ENCODE measurements around the gene SCAP. TPM values are rescaled to one million over a fixed set of nuclear protein-coding genes. Genes with fewer than 3 reads are reported as not detected.

SCAP gene
- total and polyA plus RNA-seq, 2 of the 13 experiments (the other 11 are each of a cell fraction or from before 2014, with no cell fraction given): 40.4 to 53.3 TPM

DNA sequence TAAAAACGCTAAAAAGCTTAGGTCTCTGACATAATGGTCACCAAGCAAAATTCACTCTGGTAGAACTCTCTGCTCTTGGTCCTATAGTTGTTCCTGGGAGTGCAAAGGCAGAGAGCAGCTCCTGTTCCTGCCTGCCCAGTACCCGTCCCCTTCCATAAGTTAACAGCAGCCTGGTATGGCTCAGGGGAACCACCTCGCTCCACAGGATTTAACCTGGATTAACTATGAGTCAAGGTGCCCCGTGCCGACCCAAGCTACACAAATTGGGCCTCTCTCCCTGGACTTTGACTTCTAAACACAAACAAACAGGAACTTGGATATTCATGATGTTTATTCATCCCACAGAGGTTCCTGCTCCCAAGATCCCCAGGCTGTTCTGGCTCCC, 32.1 kb downstream of the SCAP start (continued):
- TF ChIP-seq POGZ (CRISPR knock-in tag; IDR thresholded peaks at IDR 0.05) (no peak), TCF7 (IDR thresholded peaks at IDR 0.05; ENCODE audit: low read depth) (peak; percentile 6; the same call in 1 of the 2 replicates), NR2F1 (CRISPR knock-in tag; IDR thresholded peaks at IDR 0.05) (peak in 1 of 2 experiments; percentile 40; a peak in 1 of 4 replicates), SOX6 (IDR thresholded peaks at IDR 0.05) (no peak), SOX6 (CRISPR knock-in tag; IDR thresholded peaks at IDR 0.05) (0 out of 2 replicates have a peak, but pooled peaks have one; percentile 49), ZNF260 (CRISPR knock-in tag; IDR thresholded peaks at IDR 0.05; ENCODE audit: borderline replicate concordance, low read depth) (no peak), JDP2 (CRISPR knock-in tag; IDR thresholded peaks at IDR 0.05; ENCODE audit: borderline replicate concordance) (no peak), KDM5A (IDR thresholded peaks at IDR 0.05; ENCODE audit: borderline replicate concordance, low read length) (no peak), CENPT (CRISPR knock-in tag; IDR thresholded peaks at IDR 0.05; ENCODE audit: low read depth) (no peak), NR2F6 (IDR thresholded peaks at IDR 0.05) (peak; percentile 51), NR2F6 (CRISPR knock-in tag; IDR thresholded peaks at IDR 0.05) (peak; percentile 61), ZNF558 (CRISPR knock-in tag; IDR thresholded peaks at IDR 0.05; ENCODE audit: borderline replicate concordance) (no peak), FOXA3 (CRISPR knock-in tag; IDR thresholded peaks at IDR 0.05) (peak; percentile 48; the same call in 1 of the 2 replicates), EP300 (IDR thresholded peaks at IDR 0.05; ENCODE audit: low read depth in 2 of 2, low read length in 2 of 2) (peak in 1 of 2 experiments; percentile 46; a peak in 1 of 4 replicates), EP300 (CRISPR knock-in tag; IDR thresholded peaks at IDR 0.05; ENCODE audit: borderline replicate concordance) (no peak), FOSL2 (CRISPR knock-in tag; IDR thresholded peaks at IDR 0.05) (peak; percentile 87), SIN3A (IDR thresholded peaks at IDR 0.05; ENCODE audit: borderline replicate concordance, low read depth, low read length) (0 out of 2 replicates have a peak, but pooled peaks have one; percentile 1), TARDBP (CRISPR knock-in tag; IDR thresholded peaks at IDR 0.05) (no peak), ESRRA (CRISPR knock-in tag; IDR thresholded peaks at IDR 0.05; ENCODE audit: low read depth) (peak; percentile 38; the same call in 1 of the 2 replicates), PAF1 (CRISPR knock-in tag; IDR thresholded peaks at IDR 0.05) (no peak)
- TF ChIP-seq, protein P1, sequence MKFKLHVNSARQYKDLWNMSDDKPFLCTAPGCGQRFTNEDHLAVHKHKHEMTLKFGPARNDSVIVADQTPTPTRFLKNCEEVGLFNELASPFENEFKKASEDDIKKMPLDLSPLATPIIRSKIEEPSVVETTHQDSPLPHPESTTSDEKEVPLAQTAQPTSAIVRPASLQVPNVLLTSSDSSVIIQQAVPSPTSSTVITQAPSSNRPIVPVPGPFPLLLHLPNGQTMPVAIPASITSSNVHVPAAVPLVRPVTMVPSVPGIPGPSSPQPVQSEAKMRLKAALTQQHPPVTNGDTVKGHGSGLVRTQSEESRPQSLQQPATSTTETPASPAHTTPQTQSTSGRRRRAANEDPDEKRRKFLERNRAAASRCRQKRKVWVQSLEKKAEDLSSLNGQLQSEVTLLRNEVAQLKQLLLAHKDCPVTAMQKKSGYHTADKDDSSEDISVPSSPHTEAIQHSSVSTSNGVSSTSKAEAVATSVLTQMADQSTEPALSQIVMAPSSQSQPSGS (CRISPR knock-in tag; IDR thresholded peaks at IDR 0.05): no peak
- TF ChIP-seq, protein P2, sequence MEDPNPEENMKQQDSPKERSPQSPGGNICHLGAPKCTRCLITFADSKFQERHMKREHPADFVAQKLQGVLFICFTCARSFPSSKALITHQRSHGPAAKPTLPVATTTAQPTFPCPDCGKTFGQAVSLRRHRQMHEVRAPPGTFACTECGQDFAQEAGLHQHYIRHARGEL (CRISPR knock-in tag; IDR thresholded peaks at IDR 0.05): no peak
- TF ChIP-seq, protein P3, sequence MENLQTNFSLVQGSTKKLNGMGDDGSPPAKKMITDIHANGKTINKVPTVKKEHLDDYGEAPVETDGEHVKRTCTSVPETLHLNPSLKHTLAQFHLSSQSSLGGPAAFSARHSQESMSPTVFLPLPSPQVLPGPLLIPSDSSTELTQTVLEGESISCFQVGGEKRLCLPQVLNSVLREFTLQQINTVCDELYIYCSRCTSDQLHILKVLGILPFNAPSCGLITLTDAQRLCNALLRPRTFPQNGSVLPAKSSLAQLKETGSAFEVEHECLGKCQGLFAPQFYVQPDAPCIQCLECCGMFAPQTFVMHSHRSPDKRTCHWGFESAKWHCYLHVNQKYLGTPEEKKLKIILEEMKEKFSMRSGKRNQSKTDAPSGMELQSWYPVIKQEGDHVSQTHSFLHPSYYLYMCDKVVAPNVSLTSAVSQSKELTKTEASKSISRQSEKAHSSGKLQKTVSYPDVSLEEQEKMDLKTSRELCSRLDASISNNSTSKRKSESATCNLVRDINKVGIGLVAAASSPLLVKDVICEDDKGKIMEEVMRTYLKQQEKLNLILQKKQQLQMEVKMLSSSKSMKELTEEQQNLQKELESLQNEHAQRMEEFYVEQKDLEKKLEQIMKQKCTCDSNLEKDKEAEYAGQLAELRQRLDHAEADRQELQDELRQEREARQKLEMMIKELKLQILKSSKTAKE (CRISPR knock-in tag; IDR thresholded peaks at IDR 0.05; ENCODE audit: borderline replicate concordance): no peak
- TF ChIP-seq, protein P4, sequence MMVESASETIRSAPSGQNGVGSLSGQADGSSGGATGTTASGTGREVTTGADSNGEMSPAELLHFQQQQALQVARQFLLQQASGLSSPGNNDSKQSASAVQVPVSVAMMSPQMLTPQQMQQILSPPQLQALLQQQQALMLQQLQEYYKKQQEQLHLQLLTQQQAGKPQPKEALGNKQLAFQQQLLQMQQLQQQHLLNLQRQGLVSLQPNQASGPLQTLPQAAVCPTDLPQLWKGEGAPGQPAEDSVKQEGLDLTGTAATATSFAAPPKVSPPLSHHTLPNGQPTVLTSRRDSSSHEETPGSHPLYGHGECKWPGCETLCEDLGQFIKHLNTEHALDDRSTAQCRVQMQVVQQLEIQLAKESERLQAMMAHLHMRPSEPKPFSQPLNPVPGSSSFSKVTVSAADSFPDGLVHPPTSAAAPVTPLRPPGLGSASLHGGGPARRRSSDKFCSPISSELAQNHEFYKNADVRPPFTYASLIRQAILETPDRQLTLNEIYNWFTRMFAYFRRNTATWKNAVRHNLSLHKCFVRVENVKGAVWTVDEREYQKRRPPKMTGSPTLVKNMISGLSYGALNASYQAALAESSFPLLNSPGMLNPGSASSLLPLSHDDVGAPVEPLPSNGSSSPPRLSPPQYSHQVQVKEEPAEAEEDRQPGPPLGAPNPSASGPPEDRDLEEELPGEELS (CRISPR knock-in tag; IDR thresholded peaks at IDR 0.05): peak; percentile 98
- TF ChIP-seq, protein P5, sequence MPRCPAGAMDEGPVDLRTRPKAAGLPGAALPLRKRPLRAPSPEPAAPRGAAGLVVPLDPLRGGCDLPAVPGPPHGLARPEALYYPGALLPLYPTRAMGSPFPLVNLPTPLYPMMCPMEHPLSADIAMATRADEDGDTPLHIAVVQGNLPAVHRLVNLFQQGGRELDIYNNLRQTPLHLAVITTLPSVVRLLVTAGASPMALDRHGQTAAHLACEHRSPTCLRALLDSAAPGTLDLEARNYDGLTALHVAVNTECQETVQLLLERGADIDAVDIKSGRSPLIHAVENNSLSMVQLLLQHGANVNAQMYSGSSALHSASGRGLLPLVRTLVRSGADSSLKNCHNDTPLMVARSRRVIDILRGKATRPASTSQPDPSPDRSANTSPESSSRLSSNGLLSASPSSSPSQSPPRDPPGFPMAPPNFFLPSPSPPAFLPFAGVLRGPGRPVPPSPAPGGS (CRISPR knock-in tag; IDR thresholded peaks at IDR 0.05): no peak

Data from HepG2 (cell line).